Neural cell (in vitro differentiated cells): ENCODE data around the gene CRLF2.

ENCODE experiments used
- CTCF ChIP-seq: fragments of 450-650 bp; IDR thresholded peaks from 2 replicates; pipeline ENCODE4 v1.5.1; 2014; ENCODE audit warnings: antibody characterized with exemption, mild to moderate bottlenecking, moderate library complexity; ENCODE audit not compliant: poor library complexity, severe bottlenecking
- EP300 ChIP-seq: fragments of 450-650 bp; conservative IDR thresholded peaks from 2 replicates; pipeline ENCODE4 v1.6.1; 2014; ENCODE audit warnings: antibody characterized with exemption, mild to moderate bottlenecking, moderate library complexity; ENCODE audit not compliant: poor library complexity, severe bottlenecking
- EZH2 ChIP-seq: fragments of 200-600, 300-800 bp; shearing (Covaris generic), sonication (generic); IDR thresholded peaks from 2 replicates; pipeline ENCODE4 v1.6.1; 2014; ENCODE audit warnings: antibody characterized with exemption, low read length, borderline replicate concordance, mild to moderate bottlenecking; ENCODE audit not compliant: insufficient read depth, poor library complexity, severe bottlenecking
- MXI1 ChIP-seq: fragments of 450-650 bp; conservative IDR thresholded peaks from 2 replicates; pipeline ENCODE4 v1.6.1; 2014; ENCODE audit warnings: antibody characterized with exemption, mild to moderate bottlenecking; ENCODE audit not compliant: poor library complexity, severe bottlenecking
- POLR2AphosphoS5 ChIP-seq: IDR thresholded peaks from 2 replicates; pipeline ENCODE4 v1.6.1; 2012
- REST ChIP-seq: IDR thresholded peaks from 2 replicates; pipeline ENCODE4 v1.6.1; 2012; ENCODE audit warnings: borderline replicate concordance
- SMC3 ChIP-seq: fragments of 450-650 bp; conservative IDR thresholded peaks from 2 replicates; pipeline ENCODE4 v1.6.1; 2014; ENCODE audit warnings: antibody characterized with exemption, mild to moderate bottlenecking, moderate library complexity; ENCODE audit not compliant: poor library complexity
- TAF1 ChIP-seq: IDR thresholded peaks from 2 replicates; pipeline ENCODE4 v1.6.1; 2012; ENCODE audit warnings: low read depth

- TF ChIP-seq EZH2 (no peak), POLR2AphosphoS5 (no peak), SMC3 (no peak), EP300 (no peak), TAF1 (no peak), CTCF (no peak), REST (no peak), MXI1 (no peak)
Measured at GRCh38 chrX:1159548-1159947, 52.9 kb downstream of the CRLF2 start.
